ENCODE results near the gene PIGR.

Gene PIGR

DNA sequence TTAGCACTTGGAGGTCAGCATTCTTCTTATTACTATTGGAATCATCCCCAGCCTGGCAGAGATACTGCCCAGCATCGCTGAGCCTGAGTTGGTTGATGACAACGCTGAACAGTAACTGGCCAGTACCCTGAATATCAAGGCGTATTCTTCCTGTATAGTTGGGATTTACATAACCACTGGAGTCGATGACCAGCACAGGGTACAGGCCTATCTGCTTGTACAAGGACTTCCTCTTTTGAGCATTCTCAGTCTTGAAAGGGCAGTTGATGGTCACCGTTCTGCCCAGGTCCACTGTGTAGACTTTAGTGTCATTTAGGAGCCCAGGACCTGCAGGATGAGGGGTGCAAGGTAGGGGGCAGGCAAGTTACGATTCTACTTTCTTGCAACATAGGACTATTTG is 8.8 kb downstream of the PIGR start:
- DNase-seq (ENCODE audit: low read depth) = no peak

DNA sequence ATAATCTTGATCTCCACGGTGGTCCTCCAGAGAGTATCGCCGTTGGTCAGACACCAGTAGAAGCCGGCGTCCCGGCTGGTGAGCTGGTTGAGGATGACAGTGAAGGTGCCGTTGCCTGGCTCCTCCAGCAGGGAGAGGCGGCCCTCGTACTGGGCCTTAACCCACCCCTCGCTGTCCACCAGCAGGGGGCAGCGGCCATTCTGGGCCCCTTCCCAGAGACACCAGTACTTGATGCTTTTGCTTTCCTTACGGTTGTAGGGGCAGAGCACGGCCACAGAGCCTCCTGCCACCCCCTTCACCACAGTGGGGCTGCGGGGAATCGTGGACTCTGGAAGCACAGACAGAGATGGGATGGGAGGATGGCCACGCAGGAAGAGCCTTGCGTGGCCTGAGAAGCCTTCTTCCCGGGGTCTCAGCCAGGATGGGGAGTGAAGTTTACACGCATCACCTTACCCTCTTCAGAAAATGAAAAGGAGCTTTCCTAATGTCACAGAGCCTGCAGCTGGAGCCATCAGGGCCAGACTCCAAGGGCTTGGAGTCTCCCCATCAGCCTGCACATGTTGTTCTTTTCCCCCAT is 10.7 kb downstream of the PIGR start:
- TF ChIP-seq, protein P1, sequence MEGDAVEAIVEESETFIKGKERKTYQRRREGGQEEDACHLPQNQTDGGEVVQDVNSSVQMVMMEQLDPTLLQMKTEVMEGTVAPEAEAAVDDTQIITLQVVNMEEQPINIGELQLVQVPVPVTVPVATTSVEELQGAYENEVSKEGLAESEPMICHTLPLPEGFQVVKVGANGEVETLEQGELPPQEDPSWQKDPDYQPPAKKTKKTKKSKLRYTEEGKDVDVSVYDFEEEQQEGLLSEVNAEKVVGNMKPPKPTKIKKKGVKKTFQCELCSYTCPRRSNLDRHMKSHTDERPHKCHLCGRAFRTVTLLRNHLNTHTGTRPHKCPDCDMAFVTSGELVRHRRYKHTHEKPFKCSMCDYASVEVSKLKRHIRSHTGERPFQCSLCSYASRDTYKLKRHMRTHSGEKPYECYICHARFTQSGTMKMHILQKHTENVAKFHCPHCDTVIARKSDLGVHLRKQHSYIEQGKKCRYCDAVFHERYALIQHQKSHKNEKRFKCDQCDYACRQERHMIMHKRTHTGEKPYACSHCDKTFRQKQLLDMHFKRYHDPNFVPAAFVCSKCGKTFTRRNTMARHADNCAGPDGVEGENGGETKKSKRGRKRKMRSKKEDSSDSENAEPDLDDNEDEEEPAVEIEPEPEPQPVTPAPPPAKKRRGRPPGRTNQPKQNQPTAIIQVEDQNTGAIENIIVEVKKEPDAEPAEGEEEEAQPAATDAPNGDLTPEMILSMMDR (IDR thresholded peaks at IDR 0.05; ENCODE audit: control insufficient read depth, extremely low read depth, insufficient read depth) = peak; percentile 48
- no peak for DNase-seq (ENCODE audit: low read depth)
- H3K4me3 ChIP-seq (ENCODE audit: low read depth, low read length) = no peak overlapping the region

More for the DNA sequence above, 8.8 kb downstream of the PIGR start:
- TF ChIP-seq, protein P1 (IDR thresholded peaks at IDR 0.05; ENCODE audit: control insufficient read depth, extremely low read depth, insufficient read depth) = no peak
- H3K4me3 ChIP-seq (ENCODE audit: low read depth, low read length) = no peak overlapping the region

DNA sequence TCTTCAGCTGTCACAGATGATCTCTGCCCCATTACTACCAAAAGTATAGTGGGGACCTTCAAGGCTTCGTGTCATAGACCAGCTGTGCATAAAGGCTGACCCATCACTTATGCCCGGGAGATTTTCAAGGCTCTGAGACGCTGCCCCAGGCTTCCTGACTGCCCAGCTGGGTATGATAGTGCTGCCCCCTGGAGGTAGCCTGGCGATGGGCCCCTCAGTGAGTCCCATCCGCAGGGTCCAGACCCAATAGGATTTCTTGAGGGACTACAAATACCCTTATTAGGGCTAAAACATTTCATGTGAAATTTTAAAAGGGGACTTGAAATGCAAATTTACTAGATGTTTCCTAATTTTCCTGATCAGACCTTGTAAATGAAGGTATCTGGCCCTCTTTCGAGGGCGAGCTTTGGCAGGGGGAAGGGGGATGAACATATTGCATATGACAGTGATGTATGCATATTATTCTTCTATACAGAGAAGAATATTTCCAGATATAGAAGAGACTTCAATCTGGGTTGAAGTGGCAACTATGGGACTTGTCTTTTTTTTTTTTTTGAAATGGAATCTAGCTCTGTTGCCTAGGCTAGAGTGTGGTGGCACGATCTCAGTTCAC is 12.8 kb downstream of the PIGR start:
- H3K4me3 ChIP-seq (ENCODE audit: low read depth, low read length) = no peak overlapping the region
- no peak for DNase-seq (ENCODE audit: low read depth)
- TF ChIP-seq, protein P1 (IDR thresholded peaks at IDR 0.05; ENCODE audit: control insufficient read depth, extremely low read depth, insufficient read depth) = peak; percentile 50

DNA sequence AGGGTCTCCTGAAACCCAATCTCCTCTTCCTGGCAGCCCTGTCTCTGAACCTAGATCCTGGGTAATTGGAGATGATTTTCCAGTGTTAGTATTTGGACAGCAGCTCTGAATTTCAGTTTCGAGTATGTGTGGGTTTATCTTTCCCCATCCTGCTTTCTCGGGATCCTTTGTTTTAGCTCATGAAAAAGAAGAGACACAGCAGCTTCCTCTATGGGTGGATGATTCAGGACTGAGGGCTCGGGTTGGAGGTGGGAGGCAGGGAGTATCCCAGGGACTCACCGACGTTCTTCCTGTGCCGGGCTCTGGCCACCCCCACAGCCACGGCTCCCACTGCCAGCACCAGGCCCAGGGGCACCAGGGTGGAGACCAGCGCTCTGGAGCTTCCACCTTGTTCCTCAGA is 14.1 kb downstream of the PIGR start:
- no peak overlapping the region for H3K4me3 ChIP-seq (ENCODE audit: low read depth, low read length)
- DNase-seq (ENCODE audit: low read depth) = no peak
- TF ChIP-seq, protein P1 (IDR thresholded peaks at IDR 0.05; ENCODE audit: control insufficient read depth, extremely low read depth, insufficient read depth) = no peak

DNA sequence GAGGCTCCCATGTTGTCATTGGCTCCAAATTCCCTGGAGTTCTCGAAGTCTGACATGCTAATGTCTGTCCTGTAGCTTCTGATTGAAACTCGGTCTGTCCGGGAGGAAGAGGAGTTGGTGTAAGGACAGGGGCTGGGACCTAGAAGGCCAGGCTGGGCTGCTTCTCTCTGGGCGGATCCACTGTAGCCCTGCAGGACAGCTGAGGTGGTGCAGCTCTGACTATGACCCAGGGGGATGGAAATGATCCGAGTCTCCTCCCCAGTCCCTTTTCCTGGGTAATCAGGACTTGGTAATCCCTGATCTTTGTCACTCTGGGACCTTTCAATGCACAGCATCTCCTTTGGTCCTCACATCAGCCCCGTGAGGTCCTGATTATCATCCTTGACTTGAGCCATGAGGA is 14.6 kb downstream of the PIGR start:
- no peak overlapping the region for H3K4me3 ChIP-seq (ENCODE audit: low read depth, low read length)
- DNase-seq (ENCODE audit: low read depth) = no peak
- TF ChIP-seq, protein P1 (IDR thresholded peaks at IDR 0.05; ENCODE audit: control insufficient read depth, extremely low read depth, insufficient read depth) = no peak

DNA sequence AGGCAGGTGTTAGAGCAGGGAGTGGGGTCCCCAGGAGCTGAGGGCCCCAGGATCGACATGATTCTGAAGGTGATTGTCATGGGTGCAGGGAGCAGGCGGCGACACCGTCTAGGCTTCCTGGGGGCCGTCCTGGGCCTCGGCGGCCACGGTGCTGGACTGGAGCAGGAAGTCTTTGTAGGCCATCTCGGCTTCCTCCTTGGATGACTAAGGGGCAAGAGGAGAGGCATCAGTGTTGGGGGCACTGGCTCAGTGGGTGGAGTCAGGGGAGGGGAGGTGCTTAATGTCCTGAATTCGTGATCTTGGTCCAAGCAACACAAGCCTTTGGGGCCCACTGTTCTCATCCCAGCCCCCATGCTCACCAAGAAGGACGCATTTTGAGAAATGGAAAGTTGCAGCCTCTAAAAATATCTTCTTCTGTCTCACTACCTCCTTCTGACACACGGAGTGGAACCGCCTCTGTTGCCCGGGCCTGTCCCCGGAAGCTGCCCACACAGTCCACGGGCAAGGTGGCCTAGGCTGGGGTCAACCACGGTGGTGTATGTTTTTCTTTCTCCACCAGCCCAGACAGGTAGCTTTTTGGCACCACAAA is 16.0 kb downstream of the PIGR start:
- H3K4me3 ChIP-seq (ENCODE audit: low read depth, low read length) = no peak overlapping the region
- DNase-seq (ENCODE audit: low read depth) = no peak
- TF ChIP-seq, protein P1 (IDR thresholded peaks at IDR 0.05; ENCODE audit: control insufficient read depth, extremely low read depth, insufficient read depth) = no peak

Data from LNCaP clone FGC (cell line).